ENCODE measurements around the gene CEND1. TPM values are rescaled to one million over a fixed set of nuclear protein-coding genes. Genes with fewer than 3 reads are reported as not detected.

CEND1 gene
- total RNA-seq, 1 experiment from 2014 or later = 2.7 TPM

DNA sequence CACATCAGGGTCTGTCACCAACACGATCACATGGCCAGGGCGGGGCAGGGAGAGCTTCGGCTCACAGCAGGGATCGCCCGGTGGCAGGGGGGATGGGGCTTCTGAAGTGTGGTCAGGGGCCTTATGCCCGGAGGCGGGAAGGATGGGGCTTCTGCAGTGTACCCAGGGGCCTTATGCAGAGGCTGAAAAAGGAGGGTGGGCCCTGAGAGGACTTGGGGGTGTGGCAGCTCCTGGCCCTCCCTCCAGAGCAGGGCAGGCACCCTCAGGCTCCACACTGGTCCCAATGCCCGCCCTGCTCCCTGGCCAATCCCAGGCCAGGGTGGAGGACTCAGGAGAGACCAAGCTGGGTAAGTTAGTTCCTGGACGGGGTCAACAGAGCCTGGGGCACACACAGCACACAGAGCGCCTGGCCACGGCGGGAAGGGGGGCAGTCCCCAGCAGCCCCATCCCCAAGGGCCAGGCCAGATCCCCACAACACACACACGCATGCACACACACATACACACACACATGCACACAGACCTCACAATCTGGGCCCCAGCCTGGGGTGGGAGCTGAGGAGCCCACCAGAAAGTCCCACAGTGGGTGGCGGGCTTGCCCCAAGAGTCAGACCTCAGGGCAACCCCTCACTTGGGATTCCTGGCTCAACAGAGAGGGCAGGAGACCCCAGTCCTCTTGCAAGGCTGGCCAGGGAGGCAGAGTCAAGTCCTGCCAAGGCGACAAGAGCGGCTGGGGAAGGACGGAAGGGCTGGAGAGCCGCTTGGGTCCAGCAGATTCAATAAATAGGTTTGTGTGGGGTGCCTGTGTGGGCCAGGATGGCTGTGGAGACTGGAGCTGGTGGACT lies 1.1 kb upstream of the CEND1 start:
- H3K9me3 Mint-ChIP-seq = no peaks in the 10 kb centered on the region
- peak; percentile 82 for ATAC-seq
- no peaks in the 10 kb centered on the region for H3K36me3 Mint-ChIP-seq
- H3K27me3 Mint-ChIP-seq (ENCODE audit: low read depth) = no peaks in the 10 kb centered on the region
- CTCF ChIA-PET = interaction anchor here (0.6 to 2.5 kb wide), 12 partner anchors 12 to 215 kb away, joined by 3 to 9 read pairs (median 4); partner anchors contain the start of genes IRF7, PHRF1 and PNPLA2
- POLR2A ChIA-PET = interaction anchor here (0.5 to 1.4 kb wide), 7 partner anchors 10 to 64 kb away, joined by 3 to 10 read pairs (median 3); partner anchors contain the start of genes RPLP2 and TSPAN4
- H3K27ac Mint-ChIP-seq = 0 out of 2 replicates have a peak overlapping the region, but pooled peaks have one; percentile 67
- H3K4me1 Mint-ChIP-seq = peaks cover 10% of the 10 kb centered on the region; the same call in 1 of the 2 replicates
- peak; percentile 73 for DNase-seq (ENCODE audit: low spot score)
- no peak overlapping the region; the same call in 1 of the 2 replicates for H3K4me3 Mint-ChIP-seq
- TF ChIP-seq, protein P1, sequence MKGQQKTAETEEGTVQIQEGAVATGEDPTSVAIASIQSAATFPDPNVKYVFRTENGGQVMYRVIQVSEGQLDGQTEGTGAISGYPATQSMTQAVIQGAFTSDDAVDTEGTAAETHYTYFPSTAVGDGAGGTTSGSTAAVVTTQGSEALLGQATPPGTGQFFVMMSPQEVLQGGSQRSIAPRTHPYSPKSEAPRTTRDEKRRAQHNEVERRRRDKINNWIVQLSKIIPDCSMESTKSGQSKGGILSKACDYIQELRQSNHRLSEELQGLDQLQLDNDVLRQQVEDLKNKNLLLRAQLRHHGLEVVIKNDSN (CRISPR knock-in tag; IDR thresholded peaks at IDR 0.05) = peak; percentile 38; the same call in 1 of the 2 replicates
- TF ChIP-seq ATF1 (CRISPR knock-in tag; IDR thresholded peaks at IDR 0.05) = no peak
- no peak for TF ChIP-seq ZNF138 (CRISPR knock-in tag; conservative IDR thresholded peaks at IDR 0.05)
- TF ChIP-seq SMAD3 (CRISPR knock-in tag; IDR thresholded peaks at IDR 0.05; ENCODE audit: borderline replicate concordance) = no peak
- TF ChIP-seq, protein P2, sequence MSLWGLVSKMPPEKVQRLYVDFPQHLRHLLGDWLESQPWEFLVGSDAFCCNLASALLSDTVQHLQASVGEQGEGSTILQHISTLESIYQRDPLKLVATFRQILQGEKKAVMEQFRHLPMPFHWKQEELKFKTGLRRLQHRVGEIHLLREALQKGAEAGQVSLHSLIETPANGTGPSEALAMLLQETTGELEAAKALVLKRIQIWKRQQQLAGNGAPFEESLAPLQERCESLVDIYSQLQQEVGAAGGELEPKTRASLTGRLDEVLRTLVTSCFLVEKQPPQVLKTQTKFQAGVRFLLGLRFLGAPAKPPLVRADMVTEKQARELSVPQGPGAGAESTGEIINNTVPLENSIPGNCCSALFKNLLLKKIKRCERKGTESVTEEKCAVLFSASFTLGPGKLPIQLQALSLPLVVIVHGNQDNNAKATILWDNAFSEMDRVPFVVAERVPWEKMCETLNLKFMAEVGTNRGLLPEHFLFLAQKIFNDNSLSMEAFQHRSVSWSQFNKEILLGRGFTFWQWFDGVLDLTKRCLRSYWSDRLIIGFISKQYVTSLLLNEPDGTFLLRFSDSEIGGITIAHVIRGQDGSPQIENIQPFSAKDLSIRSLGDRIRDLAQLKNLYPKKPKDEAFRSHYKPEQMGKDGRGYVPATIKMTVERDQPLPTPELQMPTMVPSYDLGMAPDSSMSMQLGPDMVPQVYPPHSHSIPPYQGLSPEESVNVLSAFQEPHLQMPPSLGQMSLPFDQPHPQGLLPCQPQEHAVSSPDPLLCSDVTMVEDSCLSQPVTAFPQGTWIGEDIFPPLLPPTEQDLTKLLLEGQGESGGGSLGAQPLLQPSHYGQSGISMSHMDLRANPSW (CRISPR knock-in tag; conservative IDR thresholded peaks at IDR 0.05; ENCODE audit: low read depth) = no peak
- TF ChIP-seq, protein P3, sequence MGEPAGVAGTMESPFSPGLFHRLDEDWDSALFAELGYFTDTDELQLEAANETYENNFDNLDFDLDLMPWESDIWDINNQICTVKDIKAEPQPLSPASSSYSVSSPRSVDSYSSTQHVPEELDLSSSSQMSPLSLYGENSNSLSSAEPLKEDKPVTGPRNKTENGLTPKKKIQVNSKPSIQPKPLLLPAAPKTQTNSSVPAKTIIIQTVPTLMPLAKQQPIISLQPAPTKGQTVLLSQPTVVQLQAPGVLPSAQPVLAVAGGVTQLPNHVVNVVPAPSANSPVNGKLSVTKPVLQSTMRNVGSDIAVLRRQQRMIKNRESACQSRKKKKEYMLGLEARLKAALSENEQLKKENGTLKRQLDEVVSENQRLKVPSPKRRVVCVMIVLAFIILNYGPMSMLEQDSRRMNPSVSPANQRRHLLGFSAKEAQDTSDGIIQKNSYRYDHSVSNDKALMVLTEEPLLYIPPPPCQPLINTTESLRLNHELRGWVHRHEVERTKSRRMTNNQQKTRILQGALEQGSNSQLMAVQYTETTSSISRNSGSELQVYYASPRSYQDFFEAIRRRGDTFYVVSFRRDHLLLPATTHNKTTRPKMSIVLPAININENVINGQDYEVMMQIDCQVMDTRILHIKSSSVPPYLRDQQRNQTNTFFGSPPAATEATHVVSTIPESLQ (CRISPR knock-in tag; IDR thresholded peaks at IDR 0.05) = no peak
- no peak for TF ChIP-seq GABPB1 (CRISPR knock-in tag; IDR thresholded peaks at IDR 0.05)
- no peak for TF ChIP-seq NR1H2 (CRISPR knock-in tag; IDR thresholded peaks at IDR 0.05)
- TF ChIP-seq, protein P4, sequence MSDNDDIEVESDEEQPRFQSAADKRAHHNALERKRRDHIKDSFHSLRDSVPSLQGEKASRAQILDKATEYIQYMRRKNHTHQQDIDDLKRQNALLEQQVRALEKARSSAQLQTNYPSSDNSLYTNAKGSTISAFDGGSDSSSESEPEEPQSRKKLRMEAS (CRISPR knock-in tag; IDR thresholded peaks at IDR 0.05) = 0 out of 2 replicates have a peak, but pooled peaks have one; percentile 25
- TF ChIP-seq NFYB (CRISPR knock-in tag; conservative IDR thresholded peaks at IDR 0.05; ENCODE audit: low read depth) = no peak; the same call in 1 of the 2 replicates
- TF ChIP-seq, protein P5, sequence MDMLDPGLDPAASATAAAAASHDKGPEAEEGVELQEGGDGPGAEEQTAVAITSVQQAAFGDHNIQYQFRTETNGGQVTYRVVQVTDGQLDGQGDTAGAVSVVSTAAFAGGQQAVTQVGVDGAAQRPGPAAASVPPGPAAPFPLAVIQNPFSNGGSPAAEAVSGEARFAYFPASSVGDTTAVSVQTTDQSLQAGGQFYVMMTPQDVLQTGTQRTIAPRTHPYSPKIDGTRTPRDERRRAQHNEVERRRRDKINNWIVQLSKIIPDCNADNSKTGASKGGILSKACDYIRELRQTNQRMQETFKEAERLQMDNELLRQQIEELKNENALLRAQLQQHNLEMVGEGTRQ (CRISPR knock-in tag; IDR thresholded peaks at IDR 0.05) = peak; percentile 61
- no peak for TF ChIP-seq ZBTB21 (CRISPR knock-in tag; IDR thresholded peaks at IDR 0.05; ENCODE audit: borderline replicate concordance)
- TF ChIP-seq ZNF263 (CRISPR knock-in tag; IDR thresholded peaks at IDR 0.05; ENCODE audit: low read depth) = no peak
- TF ChIP-seq, protein P6, sequence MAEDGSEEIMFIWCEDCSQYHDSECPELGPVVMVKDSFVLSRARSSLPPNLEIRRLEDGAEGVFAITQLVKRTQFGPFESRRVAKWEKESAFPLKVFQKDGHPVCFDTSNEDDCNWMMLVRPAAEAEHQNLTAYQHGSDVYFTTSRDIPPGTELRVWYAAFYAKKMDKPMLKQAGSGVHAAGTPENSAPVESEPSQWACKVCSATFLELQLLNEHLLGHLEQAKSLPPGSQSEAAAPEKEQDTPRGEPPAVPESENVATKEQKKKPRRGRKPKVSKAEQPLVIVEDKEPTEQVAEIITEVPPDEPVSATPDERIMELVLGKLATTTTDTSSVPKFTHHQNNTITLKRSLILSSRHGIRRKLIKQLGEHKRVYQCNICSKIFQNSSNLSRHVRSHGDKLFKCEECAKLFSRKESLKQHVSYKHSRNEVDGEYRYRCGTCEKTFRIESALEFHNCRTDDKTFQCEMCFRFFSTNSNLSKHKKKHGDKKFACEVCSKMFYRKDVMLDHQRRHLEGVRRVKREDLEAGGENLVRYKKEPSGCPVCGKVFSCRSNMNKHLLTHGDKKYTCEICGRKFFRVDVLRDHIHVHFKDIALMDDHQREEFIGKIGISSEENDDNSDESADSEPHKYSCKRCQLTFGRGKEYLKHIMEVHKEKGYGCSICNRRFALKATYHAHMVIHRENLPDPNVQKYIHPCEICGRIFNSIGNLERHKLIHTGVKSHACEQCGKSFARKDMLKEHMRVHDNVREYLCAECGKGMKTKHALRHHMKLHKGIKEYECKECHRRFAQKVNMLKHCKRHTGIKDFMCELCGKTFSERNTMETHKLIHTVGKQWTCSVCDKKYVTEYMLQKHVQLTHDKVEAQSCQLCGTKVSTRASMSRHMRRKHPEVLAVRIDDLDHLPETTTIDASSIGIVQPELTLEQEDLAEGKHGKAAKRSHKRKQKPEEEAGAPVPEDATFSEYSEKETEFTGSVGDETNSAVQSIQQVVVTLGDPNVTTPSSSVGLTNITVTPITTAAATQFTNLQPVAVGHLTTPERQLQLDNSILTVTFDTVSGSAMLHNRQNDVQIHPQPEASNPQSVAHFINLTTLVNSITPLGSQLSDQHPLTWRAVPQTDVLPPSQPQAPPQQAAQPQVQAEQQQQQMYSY (CRISPR knock-in tag; IDR thresholded peaks at IDR 0.05) = no peak
- TF ChIP-seq, protein P7, sequence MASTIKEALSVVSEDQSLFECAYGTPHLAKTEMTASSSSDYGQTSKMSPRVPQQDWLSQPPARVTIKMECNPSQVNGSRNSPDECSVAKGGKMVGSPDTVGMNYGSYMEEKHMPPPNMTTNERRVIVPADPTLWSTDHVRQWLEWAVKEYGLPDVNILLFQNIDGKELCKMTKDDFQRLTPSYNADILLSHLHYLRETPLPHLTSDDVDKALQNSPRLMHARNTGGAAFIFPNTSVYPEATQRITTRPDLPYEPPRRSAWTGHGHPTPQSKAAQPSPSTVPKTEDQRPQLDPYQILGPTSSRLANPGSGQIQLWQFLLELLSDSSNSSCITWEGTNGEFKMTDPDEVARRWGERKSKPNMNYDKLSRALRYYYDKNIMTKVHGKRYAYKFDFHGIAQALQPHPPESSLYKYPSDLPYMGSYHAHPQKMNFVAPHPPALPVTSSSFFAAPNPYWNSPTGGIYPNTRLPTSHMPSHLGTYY (CRISPR knock-in tag; IDR thresholded peaks at IDR 0.05) = no peak
- TF ChIP-seq, protein P8, sequence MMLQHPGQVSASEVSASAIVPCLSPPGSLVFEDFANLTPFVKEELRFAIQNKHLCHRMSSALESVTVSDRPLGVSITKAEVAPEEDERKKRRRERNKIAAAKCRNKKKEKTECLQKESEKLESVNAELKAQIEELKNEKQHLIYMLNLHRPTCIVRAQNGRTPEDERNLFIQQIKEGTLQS (CRISPR knock-in tag; conservative IDR thresholded peaks at IDR 0.05) = no peak
- no peak for TF ChIP-seq MYBL2 (CRISPR knock-in tag; IDR thresholded peaks at IDR 0.05)
- TF ChIP-seq ETV6 (CRISPR knock-in tag; IDR thresholded peaks at IDR 0.05) = no peak
- TF ChIP-seq, protein P9, sequence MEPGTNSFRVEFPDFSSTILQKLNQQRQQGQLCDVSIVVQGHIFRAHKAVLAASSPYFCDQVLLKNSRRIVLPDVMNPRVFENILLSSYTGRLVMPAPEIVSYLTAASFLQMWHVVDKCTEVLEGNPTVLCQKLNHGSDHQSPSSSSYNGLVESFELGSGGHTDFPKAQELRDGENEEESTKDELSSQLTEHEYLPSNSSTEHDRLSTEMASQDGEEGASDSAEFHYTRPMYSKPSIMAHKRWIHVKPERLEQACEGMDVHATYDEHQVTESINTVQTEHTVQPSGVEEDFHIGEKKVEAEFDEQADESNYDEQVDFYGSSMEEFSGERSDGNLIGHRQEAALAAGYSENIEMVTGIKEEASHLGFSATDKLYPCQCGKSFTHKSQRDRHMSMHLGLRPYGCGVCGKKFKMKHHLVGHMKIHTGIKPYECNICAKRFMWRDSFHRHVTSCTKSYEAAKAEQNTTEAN (CRISPR knock-in tag; IDR thresholded peaks at IDR 0.05) = no peak
- no peak for TF ChIP-seq GRHL2 (CRISPR knock-in tag; IDR thresholded peaks at IDR 0.05; ENCODE audit: insufficient replicate concordance, severe bottlenecking)
- TF ChIP-seq CBFB (CRISPR knock-in tag; IDR thresholded peaks at IDR 0.05; ENCODE audit: low read depth) = no peak

Data from WTC11 (cell line).